ENCODE measurements around the gene MAGEF1.

Gene MAGEF1, protein sequence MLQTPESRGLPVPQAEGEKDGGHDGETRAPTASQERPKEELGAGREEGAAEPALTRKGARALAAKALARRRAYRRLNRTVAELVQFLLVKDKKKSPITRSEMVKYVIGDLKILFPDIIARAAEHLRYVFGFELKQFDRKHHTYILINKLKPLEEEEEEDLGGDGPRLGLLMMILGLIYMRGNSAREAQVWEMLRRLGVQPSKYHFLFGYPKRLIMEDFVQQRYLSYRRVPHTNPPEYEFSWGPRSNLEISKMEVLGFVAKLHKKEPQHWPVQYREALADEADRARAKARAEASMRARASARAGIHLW

DNA sequence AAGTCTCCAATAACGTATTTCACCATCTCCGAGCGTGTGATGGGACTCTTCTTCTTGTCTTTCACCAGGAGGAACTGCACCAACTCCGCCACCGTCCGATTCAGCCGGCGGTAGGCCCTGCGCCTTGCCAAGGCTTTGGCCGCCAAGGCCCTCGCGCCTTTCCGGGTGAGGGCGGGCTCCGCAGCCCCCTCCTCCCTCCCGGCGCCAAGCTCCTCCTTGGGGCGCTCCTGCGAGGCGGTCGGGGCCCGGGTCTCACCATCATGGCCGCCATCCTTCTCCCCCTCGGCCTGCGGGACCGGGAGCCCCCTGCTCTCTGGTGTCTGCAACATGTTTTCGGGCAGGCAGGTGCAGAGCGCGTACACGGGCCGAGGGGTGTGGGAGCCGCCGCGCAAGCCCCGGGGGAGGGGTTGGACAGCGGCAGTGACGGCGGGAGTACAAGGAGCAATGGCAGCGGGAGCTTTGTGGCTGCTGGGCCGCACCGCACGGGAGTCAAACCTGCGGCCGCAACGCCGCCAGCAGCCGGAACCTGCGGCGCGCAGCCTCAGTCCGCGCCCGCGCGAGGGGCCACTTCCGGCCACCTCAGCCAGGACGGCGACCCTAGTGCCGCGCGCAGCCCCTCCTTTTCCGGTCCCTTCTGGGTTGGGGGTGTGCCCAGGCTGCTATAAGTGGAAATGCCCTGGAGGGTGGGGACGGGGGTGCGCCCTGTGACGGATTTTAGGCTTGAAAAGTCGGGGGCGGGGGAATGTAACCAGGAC lies at the start of gene MAGEF1:
TSS of gene MAGEF1 (minus strand) at position 572 of the 755 bp plus-strand sequence. CDS start at position 329, 243 bp downstream.
- DNase-seq (ENCODE audit: low read depth): peak; percentile 80

DNA sequence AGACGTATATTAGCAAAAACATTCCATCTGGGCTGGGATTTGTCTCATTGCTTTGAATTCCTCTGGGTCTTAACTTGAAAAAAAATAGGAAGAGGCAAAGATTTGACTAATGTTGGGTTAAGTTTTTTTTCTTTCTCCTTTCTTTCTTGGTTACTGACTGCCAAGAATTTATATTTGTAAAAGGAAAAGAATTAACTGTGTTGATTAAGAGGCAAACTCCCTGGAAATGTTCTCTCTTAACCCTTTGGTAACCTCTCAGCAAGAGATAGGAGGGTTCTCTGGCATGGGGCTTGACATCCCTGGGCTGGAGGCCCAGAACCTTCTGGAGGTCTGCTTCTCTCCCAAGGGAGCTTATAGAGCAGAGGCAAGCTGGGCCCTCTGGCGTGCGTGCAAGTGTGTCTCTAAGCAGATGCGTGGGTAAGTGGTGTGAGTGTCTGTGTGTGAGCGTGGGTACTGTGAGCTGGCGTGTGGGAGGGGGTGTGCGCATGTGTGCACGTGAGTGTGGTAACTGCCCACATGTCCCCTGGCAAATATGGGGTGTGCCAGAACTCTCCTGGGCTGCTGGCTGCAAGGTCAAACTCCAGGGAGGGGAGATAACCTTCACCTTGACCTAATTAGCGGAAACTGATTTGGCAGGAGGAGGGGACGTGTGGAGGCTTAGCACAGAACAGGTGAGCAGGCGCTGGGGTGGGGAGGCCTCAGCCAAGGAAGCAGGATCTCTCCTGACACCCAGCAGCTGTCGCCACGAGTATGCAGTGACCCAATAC lies 49.4 kb upstream of the MAGEF1 start:
- DNase-seq (ENCODE audit: low read depth): no peak

GRCh38 chr3:184760337-184761074 lies 48.6 kb upstream of the MAGEF1 start:
- no peak for DNase-seq (ENCODE audit: low read depth)

DNA sequence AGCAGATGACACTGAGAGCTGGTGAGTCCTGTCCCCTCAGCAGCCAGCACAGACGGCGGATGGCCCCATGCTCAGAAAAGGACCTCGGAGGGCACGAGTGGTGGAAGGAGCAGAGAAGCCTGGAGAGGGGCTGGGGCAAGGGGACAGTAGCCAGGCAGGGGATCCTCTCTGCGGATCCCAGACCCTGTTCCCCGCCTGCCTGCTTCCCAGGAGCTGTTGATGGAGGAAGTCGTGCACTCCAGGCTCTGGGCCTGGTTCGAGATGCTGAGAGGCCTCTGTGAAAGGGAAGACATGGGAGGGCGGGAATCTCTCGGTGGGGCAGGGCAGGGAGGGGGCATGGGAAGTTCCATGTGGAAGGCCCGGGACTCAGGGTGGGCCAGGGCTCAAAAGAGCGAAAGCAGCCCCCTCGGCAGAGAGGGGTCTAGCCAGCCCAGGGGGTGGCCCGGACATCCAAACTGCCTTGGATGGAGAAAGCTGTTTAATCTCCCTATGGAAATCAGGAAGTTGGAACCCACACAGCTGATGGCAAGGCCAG lies 47.9 kb upstream of the MAGEF1 start:
- no peak for DNase-seq (ENCODE audit: low read depth)

DNA sequence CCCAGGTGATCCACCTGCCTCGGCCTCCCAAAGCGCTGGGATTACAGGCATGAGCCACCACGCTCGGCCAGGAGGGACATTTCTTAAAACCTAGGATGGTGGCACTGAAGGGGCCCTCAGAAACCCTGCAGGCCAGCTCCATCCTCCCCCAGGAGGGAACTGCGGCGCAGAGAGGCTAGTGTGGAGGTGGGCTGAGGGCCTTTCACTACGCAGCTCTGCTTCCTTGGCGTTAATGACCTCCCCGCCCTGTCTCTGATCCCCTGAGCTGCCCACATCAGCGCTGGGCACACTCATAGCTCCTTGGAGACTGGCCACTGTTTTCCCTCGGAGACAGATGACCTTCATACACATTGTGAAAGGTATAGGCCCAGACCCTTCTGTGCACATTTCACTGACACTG lies 46.2 kb upstream of the MAGEF1 start:
- DNase-seq (ENCODE audit: low read depth): no peak

GRCh38 chr3:184757022-184757651 lies 45.3 kb upstream of the MAGEF1 start:
- DNase-seq (ENCODE audit: low read depth): no peak

DNA sequence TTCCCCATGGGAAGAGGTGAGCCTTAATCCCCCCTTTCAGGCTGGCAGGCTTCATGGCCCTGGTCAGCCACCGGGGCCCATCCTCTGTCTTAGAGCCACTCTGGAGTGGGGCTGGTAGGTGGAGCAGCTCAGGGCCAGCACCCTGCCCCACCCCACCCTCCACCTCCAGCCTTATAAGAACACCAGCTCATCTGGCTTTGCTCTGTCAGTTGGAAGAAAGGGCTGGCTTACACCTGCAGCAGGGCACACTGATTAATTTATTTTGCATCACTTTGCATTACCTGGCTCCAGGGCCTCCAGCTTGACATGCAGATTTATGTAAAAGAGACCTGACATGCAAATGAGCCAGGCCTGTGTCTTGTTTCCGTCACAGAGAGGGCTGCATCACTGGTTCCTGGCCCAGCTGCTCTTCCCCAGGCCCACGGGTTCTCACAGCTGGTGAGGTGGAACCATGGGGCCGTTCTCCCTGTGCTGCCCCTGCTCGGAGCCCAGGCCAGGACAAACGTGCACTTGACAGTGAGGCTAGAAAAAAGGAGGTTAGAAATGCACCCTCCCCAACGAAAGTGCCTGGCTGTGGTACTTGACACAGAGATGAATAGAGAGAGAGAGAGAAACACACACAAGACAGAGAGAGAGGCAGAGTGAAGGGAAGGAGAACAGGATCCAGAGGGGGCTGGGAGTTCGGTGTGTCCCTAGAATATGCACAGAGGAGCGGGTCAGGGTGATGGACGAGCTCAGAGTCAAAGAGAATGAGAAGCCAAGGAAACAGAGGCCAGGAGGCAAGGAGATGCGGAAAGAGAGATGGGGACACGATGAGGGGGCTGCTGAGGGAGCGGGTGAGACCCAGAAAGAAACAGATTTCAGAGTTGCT lies 44.5 kb upstream of the MAGEF1 start:
- DNase-seq (ENCODE audit: low read depth): no peak

GRCh38 chr3:184755315-184755731 lies 43.5 kb upstream of the MAGEF1 start:
- DNase-seq (ENCODE audit: low read depth): no peak

- no peak for DNase-seq (ENCODE audit: low read depth)
Measured at GRCh38 chr3:184752361-184752760, 40.5 kb upstream of the MAGEF1 start.

GRCh38 chr3:184751204-184752040 lies 39.6 kb upstream of the MAGEF1 start:
- no peak for DNase-seq (ENCODE audit: low read depth)

DNA sequence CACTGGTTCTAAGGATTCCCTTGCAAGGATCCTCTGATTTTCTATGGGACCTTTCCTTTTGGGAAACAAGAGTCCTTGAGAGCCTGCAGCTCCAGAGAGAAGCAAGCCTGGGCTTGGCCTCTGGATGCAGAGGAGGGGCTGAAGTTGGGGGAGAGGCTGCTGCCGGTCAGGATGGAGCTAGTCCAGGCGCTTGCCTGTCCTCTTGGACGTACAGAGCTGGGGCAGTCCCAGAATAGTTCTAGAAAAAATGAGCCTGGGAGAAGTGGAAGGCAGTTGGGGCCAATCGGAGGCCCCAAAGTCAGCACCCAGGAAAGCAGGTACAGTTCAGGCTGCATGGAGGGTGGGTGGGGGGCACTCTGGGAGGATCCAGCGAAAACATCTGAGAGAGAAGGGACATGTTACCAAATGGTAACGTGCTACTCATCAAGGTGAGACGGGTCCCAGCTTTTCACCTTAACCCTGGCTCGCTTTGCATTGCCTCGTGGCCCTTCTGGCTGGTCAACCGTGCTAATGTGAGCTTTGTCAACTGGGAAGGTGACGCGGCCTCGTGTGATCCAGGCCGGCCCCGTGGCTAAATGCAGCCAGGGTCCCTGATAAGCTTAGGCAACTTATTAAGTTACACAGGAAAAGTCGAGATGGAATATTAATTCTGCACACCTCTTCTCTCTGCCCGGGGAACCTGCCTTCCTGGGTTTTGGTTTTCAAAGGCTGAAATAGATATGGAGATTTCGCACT lies 38.7 kb upstream of the MAGEF1 start:
- no peak for DNase-seq (ENCODE audit: low read depth)

DNA sequence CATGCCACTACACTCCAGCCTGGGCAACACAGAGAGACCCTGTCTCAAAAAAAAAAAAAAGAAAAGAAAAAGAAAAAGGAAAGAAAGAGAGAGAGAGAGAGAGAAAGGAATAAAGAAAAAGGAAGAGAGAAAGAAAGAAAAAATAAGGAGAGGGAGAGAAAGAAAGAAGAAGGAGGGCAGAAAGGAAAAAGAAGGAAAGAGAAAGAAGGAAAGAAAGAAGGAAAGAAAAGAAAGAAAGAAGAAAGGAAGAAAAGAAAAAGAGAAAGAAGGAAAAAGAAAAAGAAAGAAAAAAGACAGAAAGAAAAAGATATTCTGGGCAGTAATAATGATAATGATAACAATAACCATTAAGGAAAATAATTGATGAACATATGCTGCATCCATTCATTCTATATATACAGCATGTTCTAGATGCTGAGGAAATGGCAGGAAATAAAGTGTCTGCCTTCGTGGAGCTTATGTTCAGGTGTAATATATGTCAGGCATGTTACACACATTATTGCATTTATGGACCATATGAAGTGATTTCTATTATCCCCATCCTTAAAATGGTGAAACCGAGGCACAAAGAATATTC lies 37.4 kb upstream of the MAGEF1 start:
- DNase-seq (ENCODE audit: low read depth): no peak

DNA sequence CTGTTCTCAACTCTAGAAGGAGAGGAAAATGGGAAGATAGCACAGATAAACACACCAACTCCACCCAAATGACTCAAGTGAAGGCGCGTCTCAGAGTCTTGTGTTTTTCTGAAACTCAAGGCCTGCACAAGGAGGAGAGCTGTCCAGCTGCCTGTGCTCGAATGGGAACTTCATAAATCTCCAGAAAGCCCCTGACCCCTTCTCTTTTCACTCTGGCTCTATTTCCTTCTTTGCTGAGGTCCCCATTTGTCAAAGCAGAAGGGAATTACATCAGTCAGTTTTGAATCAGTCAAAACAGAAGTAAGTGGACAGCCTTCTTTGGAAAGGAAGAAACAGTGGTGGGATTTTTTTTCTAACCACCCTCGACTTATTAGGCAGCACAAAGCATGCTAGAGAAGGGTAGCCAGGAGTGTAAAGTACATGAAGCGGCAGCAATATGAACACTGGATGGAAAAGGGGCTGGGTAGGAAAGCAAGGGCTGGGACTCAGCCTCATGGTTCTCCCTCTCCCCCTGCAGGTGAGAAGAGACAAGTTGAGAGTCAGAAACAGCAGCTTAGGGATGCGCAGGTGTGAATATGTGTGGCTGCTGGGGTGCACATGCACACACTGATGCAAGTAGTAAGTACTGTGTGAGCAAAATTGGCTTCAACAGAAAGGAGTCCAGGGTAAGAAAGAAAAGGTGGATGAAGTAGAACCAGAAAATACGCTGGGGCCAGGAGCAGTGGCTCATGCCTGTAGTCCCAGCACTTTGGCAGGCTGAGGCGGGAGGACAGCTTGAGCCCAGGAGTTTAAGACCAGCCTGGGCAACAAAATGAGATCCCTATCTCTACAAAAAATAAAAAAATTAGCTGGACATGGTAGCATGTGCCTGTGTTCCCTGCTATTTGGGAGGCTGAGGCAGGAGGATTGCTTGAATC lies 36.6 kb upstream of the MAGEF1 start:
- DNase-seq (ENCODE audit: low read depth): peak; percentile 20

- DNase-seq (ENCODE audit: low read depth): no peak
Measured at GRCh38 chr3:184746131-184747120, 34.6 kb upstream of the MAGEF1 start.

DNA sequence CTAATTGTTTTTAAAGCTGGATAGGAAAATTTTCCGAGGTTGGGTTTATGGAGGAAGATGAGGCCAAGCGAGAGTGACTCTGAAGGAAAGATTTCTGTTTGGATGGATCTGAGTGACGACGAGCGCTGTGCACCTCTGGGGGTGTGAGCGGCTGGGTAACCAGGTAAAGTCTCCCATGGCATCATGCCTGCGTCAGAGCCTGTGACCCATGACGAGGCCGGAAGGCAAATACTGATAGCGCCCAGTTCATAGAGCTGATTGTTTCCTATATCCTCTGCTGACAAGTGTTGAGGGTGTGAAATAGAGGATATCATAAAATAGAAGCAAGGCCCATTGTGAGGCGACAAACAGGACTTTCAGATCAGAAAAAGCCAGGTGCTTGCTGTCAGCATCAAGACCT lies 33.7 kb upstream of the MAGEF1 start:
- DNase-seq (ENCODE audit: low read depth): no peak

DNA sequence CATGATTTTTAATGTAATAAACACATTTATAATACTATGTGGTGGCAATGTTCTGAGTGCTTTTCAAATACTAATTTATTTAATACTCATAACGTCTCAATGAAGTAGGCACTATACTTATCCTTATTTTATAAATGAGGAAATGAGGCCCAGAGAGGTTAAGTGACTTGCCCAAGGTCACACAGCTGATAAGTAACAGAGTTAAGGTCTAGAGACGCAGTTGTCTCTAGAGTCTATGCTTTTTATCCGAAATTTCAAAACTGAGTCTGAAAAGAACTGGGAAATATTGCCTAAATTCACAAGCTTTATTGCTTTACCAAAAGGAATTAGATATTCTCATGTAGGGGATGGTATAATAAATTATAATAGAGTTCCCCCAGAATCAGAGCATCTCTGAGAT lies 31.4 kb upstream of the MAGEF1 start:
- DNase-seq (ENCODE audit: low read depth): no peak

Data from ELR (cell line).